Ishikawa (cell line): ENCODE results near the gene PEX5.

Experiments
- CEBPB ChIP-seq: IDR thresholded peaks from 2 replicates; pipeline ENCODE4 v1.6.1; 2012
- CREB1 ChIP-seq: IDR thresholded peaks from 2 replicates; pipeline ENCODE4 v1.6.1; 2012; ENCODE audit warnings: low read depth
- EGR1 ChIP-seq: IDR thresholded peaks from 2 replicates; pipeline ENCODE4 v1.6.1; 2012
- EP300 ChIP-seq: IDR thresholded peaks from 2 replicates; pipeline ENCODE4 v1.6.1; 2012; ENCODE audit warnings: borderline replicate concordance
- FOXM1 ChIP-seq: IDR thresholded peaks from 2 replicates; pipeline ENCODE4 v1.6.1; 2012; ENCODE audit warnings: low read depth, borderline replicate concordance
- NFIC ChIP-seq: IDR thresholded peaks from 2 replicates; pipeline ENCODE4 v1.6.1; 2012
- RAD21 ChIP-seq: IDR thresholded peaks from 2 replicates; pipeline ENCODE4 v1.6.1; 2012; ENCODE audit warnings: low read depth
- TAF1 ChIP-seq: IDR thresholded peaks from 2 replicates; pipeline ENCODE4 v1.6.1; 2012; ENCODE audit warnings: low read depth, mild to moderate bottlenecking
- TCF12 ChIP-seq: IDR thresholded peaks from 2 replicates; pipeline ENCODE4 v1.6.1; 2012; ENCODE audit warnings: low read depth
- TEAD4 ChIP-seq: IDR thresholded peaks from 2 replicates; pipeline ENCODE4 v1.6.1; 2012
- YY1 ChIP-seq: IDR thresholded peaks from 2 replicates; pipeline ENCODE4 v1.6.1; 2012; ENCODE audit warnings: low read depth
- ZBTB7A ChIP-seq: IDR thresholded peaks from 2 replicates; pipeline ENCODE4 v1.6.1; 2012; ENCODE audit warnings: low read depth
- TF ChIP-seq, protein P1 (sequence below): IDR thresholded peaks from 2 replicates; pipeline ENCODE4 v1.6.1; 2012
- TF ChIP-seq, protein P2 (sequence below): IDR thresholded peaks from 2 replicates; pipeline ENCODE4 v1.6.1; 2012; ENCODE audit warnings: low read depth, mild to moderate bottlenecking
- TF ChIP-seq, protein P3 (sequence below): IDR thresholded peaks from 2 replicates; pipeline ENCODE4 v1.6.1; 2012

Gene PEX5

DNA sequence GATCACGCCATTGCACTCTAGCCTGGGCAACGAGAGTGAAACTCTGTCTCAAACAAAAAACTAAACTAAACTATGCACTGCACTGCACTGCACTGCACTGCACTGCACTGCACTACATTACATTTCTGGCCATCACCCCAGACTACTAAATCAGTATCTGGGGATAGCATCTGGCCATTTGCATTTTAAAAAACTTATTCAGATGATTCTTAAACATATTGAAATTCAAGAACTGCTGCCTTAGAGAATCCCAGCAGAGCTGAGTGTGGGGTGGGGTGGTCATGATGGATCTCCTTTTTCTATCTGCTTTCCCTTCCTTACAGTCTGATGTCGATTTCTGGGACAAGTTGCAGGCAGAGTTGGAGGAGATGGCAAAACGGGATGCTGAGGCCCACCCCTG, 13.6 kb downstream of the PEX5 start:
- TF ChIP-seq TAF1 = no peak
- TF ChIP-seq TCF12 = no peak
- TF ChIP-seq CEBPB = no peak
- no peak for TF ChIP-seq NFIC
- TF ChIP-seq CREB1 = no peak
- TF ChIP-seq EGR1 = no peak
- no peak for TF ChIP-seq TEAD4
- TF ChIP-seq, protein P1, sequence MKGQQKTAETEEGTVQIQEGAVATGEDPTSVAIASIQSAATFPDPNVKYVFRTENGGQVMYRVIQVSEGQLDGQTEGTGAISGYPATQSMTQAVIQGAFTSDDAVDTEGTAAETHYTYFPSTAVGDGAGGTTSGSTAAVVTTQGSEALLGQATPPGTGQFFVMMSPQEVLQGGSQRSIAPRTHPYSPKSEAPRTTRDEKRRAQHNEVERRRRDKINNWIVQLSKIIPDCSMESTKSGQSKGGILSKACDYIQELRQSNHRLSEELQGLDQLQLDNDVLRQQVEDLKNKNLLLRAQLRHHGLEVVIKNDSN = no peak
- TF ChIP-seq ZBTB7A = no peak
- TF ChIP-seq EP300 = no peak
- TF ChIP-seq, protein P2, sequence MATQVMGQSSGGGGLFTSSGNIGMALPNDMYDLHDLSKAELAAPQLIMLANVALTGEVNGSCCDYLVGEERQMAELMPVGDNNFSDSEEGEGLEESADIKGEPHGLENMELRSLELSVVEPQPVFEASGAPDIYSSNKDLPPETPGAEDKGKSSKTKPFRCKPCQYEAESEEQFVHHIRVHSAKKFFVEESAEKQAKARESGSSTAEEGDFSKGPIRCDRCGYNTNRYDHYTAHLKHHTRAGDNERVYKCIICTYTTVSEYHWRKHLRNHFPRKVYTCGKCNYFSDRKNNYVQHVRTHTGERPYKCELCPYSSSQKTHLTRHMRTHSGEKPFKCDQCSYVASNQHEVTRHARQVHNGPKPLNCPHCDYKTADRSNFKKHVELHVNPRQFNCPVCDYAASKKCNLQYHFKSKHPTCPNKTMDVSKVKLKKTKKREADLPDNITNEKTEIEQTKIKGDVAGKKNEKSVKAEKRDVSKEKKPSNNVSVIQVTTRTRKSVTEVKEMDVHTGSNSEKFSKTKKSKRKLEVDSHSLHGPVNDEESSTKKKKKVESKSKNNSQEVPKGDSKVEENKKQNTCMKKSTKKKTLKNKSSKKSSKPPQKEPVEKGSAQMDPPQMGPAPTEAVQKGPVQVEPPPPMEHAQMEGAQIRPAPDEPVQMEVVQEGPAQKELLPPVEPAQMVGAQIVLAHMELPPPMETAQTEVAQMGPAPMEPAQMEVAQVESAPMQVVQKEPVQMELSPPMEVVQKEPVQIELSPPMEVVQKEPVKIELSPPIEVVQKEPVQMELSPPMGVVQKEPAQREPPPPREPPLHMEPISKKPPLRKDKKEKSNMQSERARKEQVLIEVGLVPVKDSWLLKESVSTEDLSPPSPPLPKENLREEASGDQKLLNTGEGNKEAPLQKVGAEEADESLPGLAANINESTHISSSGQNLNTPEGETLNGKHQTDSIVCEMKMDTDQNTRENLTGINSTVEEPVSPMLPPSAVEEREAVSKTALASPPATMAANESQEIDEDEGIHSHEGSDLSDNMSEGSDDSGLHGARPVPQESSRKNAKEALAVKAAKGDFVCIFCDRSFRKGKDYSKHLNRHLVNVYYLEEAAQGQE = no peak
- TF ChIP-seq, protein P3, sequence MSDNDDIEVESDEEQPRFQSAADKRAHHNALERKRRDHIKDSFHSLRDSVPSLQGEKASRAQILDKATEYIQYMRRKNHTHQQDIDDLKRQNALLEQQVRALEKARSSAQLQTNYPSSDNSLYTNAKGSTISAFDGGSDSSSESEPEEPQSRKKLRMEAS = no peak
- no peak for TF ChIP-seq FOXM1

DNA sequence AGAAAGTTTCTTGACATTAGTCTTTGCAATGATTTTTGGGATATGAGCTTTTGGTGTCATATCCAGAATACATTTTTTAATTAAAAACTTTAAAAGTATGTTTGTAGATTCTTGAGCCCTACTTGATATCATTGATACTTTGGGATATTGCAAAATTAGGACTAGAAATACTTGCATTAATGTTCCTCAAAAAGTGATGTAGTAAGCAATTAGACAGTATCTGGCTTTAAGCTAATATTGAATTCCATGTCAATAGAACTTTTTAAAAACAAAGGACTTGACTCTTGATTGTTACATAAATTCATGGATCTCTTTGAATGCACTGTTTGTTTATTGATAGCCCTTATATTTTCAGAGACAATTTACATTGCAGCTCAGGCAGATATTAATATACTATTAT, 15.6 kb downstream of the PEX5 start:
- TF ChIP-seq TAF1 (no peak), CREB1 (no peak), RAD21 (no peak), TCF12 (no peak), EP300 (no peak), CEBPB (no peak), YY1 (no peak), TEAD4 (no peak), NFIC (no peak), EGR1 (no peak), ZBTB7A (no peak), FOXM1 (no peak)
- TF ChIP-seq, protein P3 = no peak
- TF ChIP-seq, protein P2 = no peak
- TF ChIP-seq, protein P1 = no peak

DNA sequence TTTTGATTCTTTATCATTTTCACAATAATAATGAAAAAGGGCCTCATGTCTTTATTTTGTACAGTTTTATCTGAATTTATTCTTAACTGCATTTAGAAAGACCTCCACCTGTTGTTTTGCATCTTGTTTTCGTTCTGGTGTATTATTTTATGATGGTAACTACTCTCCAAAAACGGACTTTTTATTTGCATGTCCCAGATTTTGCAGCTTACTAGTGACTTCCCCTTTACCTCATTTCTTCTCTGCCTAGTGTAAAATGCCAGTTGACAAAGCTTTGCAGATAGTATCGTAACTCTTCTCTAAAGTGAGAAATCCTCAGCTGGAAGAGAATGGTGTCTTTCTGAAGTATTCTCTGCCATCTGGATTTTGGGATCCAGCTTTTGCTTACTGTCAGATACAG, 17.2 kb downstream of the PEX5 start:
- no peak for TF ChIP-seq EGR1
- no peak for TF ChIP-seq FOXM1
- no peak for TF ChIP-seq YY1
- TF ChIP-seq EP300 = no peak
- TF ChIP-seq, protein P1 = no peak
- no peak for TF ChIP-seq TEAD4
- TF ChIP-seq, protein P3 = no peak
- no peak for TF ChIP-seq RAD21
- TF ChIP-seq CREB1 = no peak
- TF ChIP-seq TCF12 = no peak
- no peak for TF ChIP-seq NFIC
- TF ChIP-seq, protein P2 = no peak
- no peak for TF ChIP-seq ZBTB7A
- TF ChIP-seq CEBPB = no peak
- no peak for TF ChIP-seq TAF1
